ENCODE data around the gene ACTL6A. TPM values are rescaled to one million over a fixed set of nuclear protein-coding genes. Genes with fewer than 3 reads are reported as not detected.
"Not testable (repeated sequence)": the region's sequence is repeated elsewhere in the genome, so short reads cannot be mapped to it uniquely, and the experiment has no call there.

The ACTL6A gene
- 10 to 100 TPM; 16.7 to 30.3 (median 24.5) TPM for polyA plus RNA-seq

- 0 to 1% (median 0%) methylated on average over 52 to 55 of the region's 55 CpGs for WGBS, 3 donors
- no peak within 1 kb of the TSS for H3K27ac ChIP-seq (ENCODE audit: low read depth, low read length)
These were observed at the start of gene ACTL6A for GRCh38 chr3:179562591-179563270. ACTL6A (plus strand) TSS chr3:179562926; CDS start chr3:179563093, 167 bp downstream.

- 92 to 99% (median 96%) methylated on average over 2 of the region's 2 CpGs for WGBS, 3 donors
These were observed 48.9 kb upstream of the ACTL6A start for GRCh38 chr3:179513862-179514261.

DNA sequence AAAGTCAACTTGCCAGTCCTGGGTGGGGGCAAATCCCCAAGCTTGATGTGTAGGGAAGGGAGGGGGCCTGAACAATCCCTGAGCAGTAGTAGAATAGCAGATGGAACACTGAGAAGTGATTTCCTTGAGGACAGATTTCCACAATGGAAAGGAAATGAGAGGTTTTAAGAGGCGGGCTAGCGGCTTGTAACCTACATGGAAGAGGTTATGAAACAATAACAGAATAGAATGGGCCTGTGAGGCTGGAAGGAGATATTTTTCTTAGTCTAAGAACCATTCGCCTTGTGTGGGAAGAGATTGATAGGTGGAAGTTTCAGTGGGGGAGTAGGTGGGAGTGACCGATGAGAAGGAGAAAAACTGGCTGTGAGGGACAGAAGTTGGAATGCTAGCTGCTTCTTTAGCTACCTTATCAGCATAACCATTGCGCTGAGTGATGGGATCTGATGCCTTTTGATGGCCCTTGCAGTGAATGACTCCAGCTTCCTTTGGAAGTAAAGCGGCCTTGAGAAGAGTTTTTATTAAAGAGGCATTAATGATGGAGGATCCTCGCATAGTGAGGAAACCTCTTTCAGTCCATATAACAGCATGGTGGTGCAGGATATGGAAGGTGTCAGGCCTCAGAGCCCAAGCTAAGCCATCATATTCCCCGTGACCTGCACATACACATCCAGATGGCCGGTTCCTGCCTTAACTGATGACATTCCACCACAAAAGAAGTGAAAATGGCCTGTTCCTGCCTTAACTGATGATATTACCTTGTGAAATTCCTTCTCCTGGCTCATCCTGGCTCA is 46.1 kb upstream of the ACTL6A start:
- WGBS, 3 donors: 86 to 93% (median 91%) methylated on average over 9 of the region's 9 CpGs
- H3K27ac ChIP-seq (ENCODE audit: low read depth, low read length): not testable (repeated sequence)

More at GRCh38 chr3:179513862-179514261, 48.9 kb upstream of the ACTL6A start:
- no peak overlapping the region for H3K27ac ChIP-seq (ENCODE audit: low read depth, low read length)

- WGBS, 3 donors: 0 to 7% (median 0%) methylated on average over 1 of the region's 1 CpG
- no peak overlapping the region for H3K27ac ChIP-seq (ENCODE audit: low read depth, low read length)
These were observed 36.2 kb upstream of the ACTL6A start for GRCh38 chr3:179526482-179526881.

- WGBS, 3 donors: 8 to 19% (median 10%) methylated on average over 3 of the region's 3 CpGs
These were observed 35.7 kb upstream of the ACTL6A start for GRCh38 chr3:179526989-179527391.

DNA sequence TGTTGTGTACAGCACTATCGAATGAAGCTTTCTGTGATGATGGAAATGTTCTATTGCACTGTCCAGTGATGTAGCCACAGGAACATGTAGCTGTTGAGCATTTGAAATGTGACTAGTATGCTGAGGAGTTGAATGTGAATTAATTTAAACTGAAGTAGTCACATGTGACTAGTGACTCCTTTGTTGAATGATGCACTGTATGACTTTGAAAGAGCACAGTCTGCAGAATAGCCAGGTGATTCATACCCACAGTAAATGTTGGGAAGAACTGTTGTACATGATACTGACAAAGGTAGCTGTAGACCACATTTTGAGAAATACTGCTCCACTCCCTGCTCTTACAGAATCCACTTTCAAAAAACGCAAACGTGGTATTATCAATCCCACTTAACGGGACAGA is 34.0 kb upstream of the ACTL6A start:
- H3K27ac ChIP-seq (ENCODE audit: low read depth, low read length): no peak overlapping the region
- 58 to 91% (median 85%) methylated on average over 4 of the region's 4 CpGs for WGBS, 3 donors

More at GRCh38 chr3:179526989-179527391, 35.7 kb upstream of the ACTL6A start:
- no peak overlapping the region for H3K27ac ChIP-seq (ENCODE audit: low read depth, low read length)

- no peak overlapping the region for H3K27ac ChIP-seq (ENCODE audit: low read depth, low read length)
- WGBS, 3 donors: 26 to 78% (median 38%) methylated on average over 2 of the region's 2 CpGs
These were observed 31.1 kb upstream of the ACTL6A start for GRCh38 chr3:179531576-179531975.

GRCh38 chr3:179533274-179533673 is 29.5 kb upstream of the ACTL6A start:
- WGBS, 3 donors: 54 to 87% (median 82%) methylated on average over 4 of the region's 4 CpGs
- no peak overlapping the region for H3K27ac ChIP-seq (ENCODE audit: low read depth, low read length)

DNA sequence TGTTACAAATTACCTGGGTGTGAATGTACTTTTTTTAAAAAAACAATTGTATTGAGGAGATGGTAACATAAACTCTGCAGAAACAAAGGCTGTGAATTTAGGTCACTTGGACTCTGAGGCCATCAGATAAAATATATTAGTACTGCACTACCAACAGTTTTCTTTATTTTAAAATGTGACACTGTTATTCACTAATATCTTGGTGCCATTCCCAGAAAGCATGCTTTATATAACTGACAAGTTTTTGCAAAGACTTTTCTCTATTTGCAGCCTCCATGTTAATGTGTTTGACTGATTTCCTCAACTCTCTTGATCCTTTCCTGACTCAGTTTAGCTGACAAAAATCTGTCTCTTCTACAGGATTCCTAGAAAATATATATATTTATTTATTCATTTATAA is 26.5 kb upstream of the ACTL6A start:
- H3K27ac ChIP-seq (ENCODE audit: low read depth, low read length): no peak overlapping the region

DNA sequence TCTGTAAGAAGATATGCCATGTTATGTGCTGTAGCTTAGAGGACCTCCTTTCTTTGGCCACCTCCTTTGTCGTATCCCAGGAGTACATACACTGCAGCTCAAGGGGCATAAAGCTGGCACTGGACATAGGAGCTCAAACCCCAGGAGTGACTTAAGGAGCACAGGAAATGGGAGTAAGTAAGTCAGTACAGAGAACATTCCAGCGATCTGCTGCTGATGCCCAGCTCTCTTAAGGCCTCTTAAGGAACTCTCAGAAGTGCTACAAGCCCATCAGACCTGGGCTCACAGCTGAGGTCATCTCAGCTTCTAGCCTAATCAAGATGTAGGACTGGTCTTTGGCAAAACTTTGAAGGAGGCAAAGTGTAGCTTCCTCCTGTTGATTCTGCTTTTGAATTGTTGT is 21.6 kb upstream of the ACTL6A start:
- H3K27ac ChIP-seq (ENCODE audit: low read depth, low read length): no peak overlapping the region
- 82 to 92% (median 87%) methylated on average over 2 of the region's 2 CpGs for WGBS, 3 donors

DNA sequence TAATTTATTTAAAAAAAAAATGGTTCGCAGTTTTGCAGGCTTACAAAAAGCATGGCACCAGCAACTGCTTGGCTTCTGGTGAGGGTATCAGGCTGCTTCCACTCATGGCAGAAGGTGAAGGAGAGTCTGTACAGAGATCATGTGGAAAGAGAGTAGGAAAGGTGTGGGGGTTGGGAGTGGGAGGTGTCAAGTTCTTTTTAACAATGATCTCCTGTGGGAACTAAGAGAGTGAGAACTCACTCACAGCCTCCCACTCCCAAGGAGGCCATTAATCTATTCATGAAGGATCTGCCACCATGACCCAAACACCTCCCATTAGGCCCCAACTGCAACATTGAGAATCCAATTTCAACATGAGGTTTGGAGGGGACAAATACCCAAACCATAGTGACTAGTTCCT is 21.1 kb upstream of the ACTL6A start:
- no peak overlapping the region for H3K27ac ChIP-seq (ENCODE audit: low read depth, low read length)
- WGBS, 3 donors: 93 to 100% (median 97%) methylated on average over 1 of the region's 1 CpG

DNA sequence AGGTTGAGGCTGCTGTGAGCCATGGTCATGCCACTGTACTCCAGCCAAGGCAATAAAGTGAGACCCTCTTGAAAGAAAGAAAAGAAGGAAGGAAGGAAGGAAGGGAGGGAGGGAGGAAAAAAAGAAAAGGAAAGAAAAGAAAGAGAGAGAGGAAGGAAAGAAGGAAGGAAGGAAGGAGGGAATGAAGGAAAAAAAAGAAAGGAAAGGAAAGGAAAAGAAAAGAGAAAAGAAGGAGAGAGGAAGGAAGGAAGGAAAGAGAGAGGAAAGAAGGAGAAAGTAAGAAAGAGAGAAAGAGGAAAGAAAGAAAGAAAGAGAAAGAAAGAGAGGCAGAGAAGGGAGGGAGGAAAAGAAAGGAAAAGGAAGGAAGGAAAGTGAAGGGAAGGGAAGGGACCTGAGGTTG is 20.4 kb upstream of the ACTL6A start:
- no peak overlapping the region for H3K27ac ChIP-seq (ENCODE audit: low read depth, low read length)

DNA sequence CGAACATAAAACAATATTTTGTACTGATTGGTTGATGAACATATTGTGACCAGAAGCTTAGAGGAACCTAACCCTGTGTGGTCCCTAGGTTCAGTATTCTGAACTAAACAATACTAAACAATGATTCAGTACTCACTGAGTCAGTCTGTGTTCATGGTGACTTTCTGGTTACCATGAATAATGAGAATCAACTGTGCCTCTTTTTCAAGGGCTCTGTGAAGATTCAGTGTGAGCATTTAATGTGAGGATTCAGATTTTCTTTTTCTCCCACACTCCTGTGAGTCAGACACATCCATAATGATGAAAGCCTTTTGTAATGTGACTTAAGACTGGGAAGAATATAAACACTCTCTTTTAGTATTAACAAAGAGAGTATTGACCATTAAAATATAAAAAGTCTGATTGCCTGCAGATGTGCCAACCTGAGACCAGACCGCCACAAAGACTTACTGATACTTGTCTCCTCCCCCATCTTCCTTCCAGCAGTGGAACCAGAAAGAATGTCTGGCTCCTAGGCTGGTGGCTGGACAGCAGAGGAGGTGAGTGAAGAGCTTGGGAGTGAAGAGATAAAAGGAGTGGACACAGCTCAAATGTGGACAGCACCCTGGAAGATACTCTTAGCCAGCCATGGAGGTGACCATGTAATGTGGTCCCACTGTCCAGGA is 17.6 kb upstream of the ACTL6A start:
- WGBS, 3 donors: 78 to 82% (median 80%) methylated on average over 2 of the region's 2 CpGs
- no peak overlapping the region for H3K27ac ChIP-seq (ENCODE audit: low read depth, low read length)

GRCh38 chr3:179546814-179547241 is 15.9 kb upstream of the ACTL6A start:
- H3K27ac ChIP-seq (ENCODE audit: low read depth, low read length): no peak overlapping the region
- 39 to 86% (median 79%) methylated on average over 2 of the region's 2 CpGs for WGBS, 3 donors

DNA sequence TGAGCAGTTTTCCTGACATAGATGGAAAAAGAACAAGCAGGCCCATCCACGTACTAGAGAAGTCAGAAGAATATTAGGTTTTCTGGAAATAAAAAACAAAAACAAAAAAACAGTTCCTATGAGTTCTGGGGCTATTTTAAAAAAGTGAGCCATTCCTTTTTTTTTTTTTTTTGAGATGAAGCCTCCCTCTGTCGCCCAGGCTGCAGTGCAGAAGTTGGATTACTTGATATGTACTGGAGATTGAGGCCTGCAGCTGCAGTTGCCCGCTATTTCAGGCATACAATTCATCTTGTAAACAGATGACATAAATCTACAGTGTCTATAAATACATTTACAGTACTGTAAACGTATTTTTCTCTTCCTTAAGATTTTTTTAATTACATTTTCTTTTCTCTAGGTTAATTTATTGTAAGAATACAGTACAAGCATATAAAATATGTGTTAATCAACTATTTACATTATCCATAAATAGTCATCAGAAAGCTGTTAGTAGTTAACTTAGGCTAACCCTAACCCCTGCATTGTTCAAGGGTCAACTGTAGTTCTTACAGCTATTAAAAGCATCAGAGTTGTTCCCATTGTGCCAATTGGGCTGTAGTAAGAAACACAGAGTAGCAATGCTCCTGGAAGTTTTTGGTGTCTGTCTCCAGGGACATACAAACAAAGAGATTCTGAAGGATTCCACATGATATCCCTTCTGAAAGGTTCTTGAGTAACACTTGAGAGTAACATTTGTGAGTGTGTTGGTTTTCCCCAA is 11.2 kb upstream of the ACTL6A start:
- no peak overlapping the region for H3K27ac ChIP-seq (ENCODE audit: low read depth, low read length)
- 66 to 75% (median 67%) methylated on average over 4 of the region's 4 CpGs for WGBS, 3 donors

GRCh38 chr3:179558742-179559364 is 3.9 kb upstream of the ACTL6A start:
- WGBS, 3 donors: 2 to 3% (median 2%) methylated on average over 3 of the region's 3 CpGs

GRCh38 chr3:179560791-179561190 is 1.9 kb upstream of the ACTL6A start:
- WGBS, 3 donors: 97 to 100% (median 100%) methylated on average over 1 of the region's 1 CpG
- no peak overlapping the region for H3K27ac ChIP-seq (ENCODE audit: low read depth, low read length)

More at GRCh38 chr3:179558742-179559364, 3.9 kb upstream of the ACTL6A start:
- no peak overlapping the region for H3K27ac ChIP-seq (ENCODE audit: low read depth, low read length)

- 0 to 1% (median 0%) methylated on average over 37 to 40 of the region's 40 CpGs for WGBS, 3 donors
- H3K27ac ChIP-seq (ENCODE audit: low read depth, low read length): no peak overlapping the region
These were observed 601 bp downstream of the ACTL6A start for GRCh38 chr3:179563271-179563783.

Measured in adipose tissue (tissue), 3 donors.